H54 (cell line): ENCODE data around the gene CEACAM16.

ENCODE experiments used
- DNase-seq: peaks from one replicate; pipeline ENCODE4 v3.0.0; 2011; ENCODE audit warnings: low spot score, mixed read lengths; ENCODE audit not compliant: insufficient read length
- FAIRE-seq: peaks from 3 replicates; lab custom pipeline; 2011; peaks lifted over from hg19 to GRCh38; lab: Jason Lieb, UNC
- POLR2A ChIP-seq: IDR thresholded peaks from 2 replicates; pipeline ENCODE4 v1.6.1; 2011; ENCODE audit warnings: low read depth, mild to moderate bottlenecking, low read length

Gene CEACAM16

GRCh38 chr19:44755219-44755618 is 56.3 kb downstream of the CEACAM16 start:
- FAIRE-seq: no peak
- no peak for DNase-seq

GRCh38 chr19:44756089-44756562 is 57.2 kb downstream of the CEACAM16 start:
- no peak for TF ChIP-seq POLR2A
- DNase-seq (no peak), FAIRE-seq (no peak)

More at GRCh38 chr19:44755219-44755618, 56.3 kb downstream of the CEACAM16 start:
- TF ChIP-seq POLR2A: no peak

DNA sequence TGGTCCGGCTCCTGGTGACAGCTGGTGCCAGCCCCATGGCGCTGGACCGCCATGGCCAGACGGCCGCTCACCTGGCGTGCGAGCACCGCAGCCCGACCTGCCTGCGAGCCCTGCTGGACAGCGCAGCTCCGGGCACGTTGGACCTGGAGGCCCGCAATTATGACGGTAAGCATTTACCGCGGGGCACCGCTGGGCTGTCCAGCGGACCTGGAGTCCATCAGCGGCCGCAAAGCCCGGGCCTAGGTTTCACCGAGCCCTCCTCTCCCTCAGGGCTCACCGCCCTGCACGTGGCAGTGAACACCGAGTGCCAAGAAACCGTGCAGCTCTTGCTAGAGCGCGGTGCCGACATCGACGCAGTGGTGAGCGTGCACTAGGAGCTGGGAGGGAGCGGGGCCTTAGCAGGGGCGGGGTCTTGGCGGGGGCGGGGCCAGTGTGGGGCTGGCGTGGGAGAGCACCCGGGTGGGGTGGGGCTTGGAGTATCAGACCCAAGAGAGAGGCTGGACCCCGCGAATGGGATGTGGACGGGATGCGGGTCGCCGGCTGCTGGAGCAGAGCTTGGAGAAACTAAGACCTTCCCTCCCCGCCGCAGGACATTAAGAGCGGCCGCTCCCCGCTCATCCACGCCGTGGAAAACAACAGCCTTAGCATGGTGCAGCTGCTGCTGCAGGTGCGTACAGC is 58.2 kb downstream of the CEACAM16 start:
- FAIRE-seq: no peak

GRCh38 chr19:44757735-44758505 is 59.0 kb downstream of the CEACAM16 start:
- DNase-seq (no peak), FAIRE-seq (no peak)
- no peak for TF ChIP-seq POLR2A

More for the DNA sequence above, 58.2 kb downstream of the CEACAM16 start:
- DNase-seq: no peak
- no peak for TF ChIP-seq POLR2A

DNA sequence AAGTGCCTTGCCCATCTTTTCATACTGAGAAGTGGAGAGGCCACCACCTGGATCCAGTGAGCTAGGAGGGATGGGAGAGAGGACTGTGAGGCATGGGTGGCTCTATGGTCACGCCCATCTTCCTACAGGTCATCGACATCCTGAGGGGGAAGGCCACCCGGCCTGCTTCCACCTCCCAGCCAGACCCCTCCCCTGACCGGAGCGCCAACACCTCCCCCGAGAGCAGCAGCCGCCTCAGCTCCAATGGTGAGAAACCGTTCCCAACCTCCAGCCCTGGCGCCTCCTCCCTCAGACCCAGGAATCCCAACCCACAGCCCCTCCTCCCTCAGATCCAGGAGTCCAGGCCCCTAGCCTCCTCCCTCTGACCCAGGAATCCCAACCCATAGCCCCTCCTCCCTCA is 59.6 kb downstream of the CEACAM16 start:
- no peak for TF ChIP-seq POLR2A
- no peak for DNase-seq
- no peak for FAIRE-seq

GRCh38 chr19:44759083-44759804 is 60.3 kb downstream of the CEACAM16 start:
- no peak for FAIRE-seq
- DNase-seq: no peak
- TF ChIP-seq POLR2A: no peak
